Osteocyte (in vitro differentiated cells): ENCODE results near the gene PRKG1. TPM values are rescaled to one million over a fixed set of nuclear protein-coding genes. Genes with fewer than 3 reads are reported as not detected.

Source experiments
- DNase-seq: peaks from one replicate; pipeline ENCODE4 v3.0.0; 2021; ENCODE audit warnings: mixed read lengths; ENCODE audit not compliant: unreplicated experiment; ENCODE audit errors: extremely low spot score
- H3K27ac Mint-ChIP-seq: one replicate; pipeline ENCODE4 v1.8.0; 2021; ENCODE audit warnings: mild to moderate bottlenecking, mixed read lengths; ENCODE audit not compliant: unreplicated experiment
- H3K27me3 Mint-ChIP-seq: one replicate; pipeline ENCODE4 v1.8.0; 2021; ENCODE audit warnings: mixed read lengths; ENCODE audit not compliant: unreplicated experiment
- H3K36me3 Mint-ChIP-seq: one replicate; pipeline ENCODE4 v1.8.0; 2021; ENCODE audit warnings: mixed read lengths; ENCODE audit not compliant: unreplicated experiment
- H3K4me1 Mint-ChIP-seq: one replicate; pipeline ENCODE4 v1.8.0; 2021; ENCODE audit warnings: mixed read lengths; ENCODE audit not compliant: unreplicated experiment
- H3K4me3 Mint-ChIP-seq: one replicate; pipeline ENCODE4 v1.8.0; 2021; ENCODE audit warnings: mild to moderate bottlenecking, moderate library complexity, mixed read lengths; ENCODE audit not compliant: unreplicated experiment
- H3K9me3 Mint-ChIP-seq: one replicate; pipeline ENCODE4 v1.8.0; 2021; ENCODE audit warnings: mixed read lengths; ENCODE audit not compliant: unreplicated experiment
- total RNA-seq: library from RNA; stranded (reverse); gene quantifications from 2 replicates; pipeline ENCODE4 v1.2.1, GENCODE V29; 2021
- TF ChIP-seq, protein P1 (sequence below): fragments of 200-600 bp; sonication (generic); IDR thresholded peaks from 2 replicates; pipeline ENCODE4 v1.5.0; 2021; ENCODE audit warnings: antibody characterized with exemption, mild to moderate bottlenecking, moderate library complexity

PRKG1 gene
- total RNA-seq, 1 donor from 2014 or later: 10.8 TPM

DNA sequence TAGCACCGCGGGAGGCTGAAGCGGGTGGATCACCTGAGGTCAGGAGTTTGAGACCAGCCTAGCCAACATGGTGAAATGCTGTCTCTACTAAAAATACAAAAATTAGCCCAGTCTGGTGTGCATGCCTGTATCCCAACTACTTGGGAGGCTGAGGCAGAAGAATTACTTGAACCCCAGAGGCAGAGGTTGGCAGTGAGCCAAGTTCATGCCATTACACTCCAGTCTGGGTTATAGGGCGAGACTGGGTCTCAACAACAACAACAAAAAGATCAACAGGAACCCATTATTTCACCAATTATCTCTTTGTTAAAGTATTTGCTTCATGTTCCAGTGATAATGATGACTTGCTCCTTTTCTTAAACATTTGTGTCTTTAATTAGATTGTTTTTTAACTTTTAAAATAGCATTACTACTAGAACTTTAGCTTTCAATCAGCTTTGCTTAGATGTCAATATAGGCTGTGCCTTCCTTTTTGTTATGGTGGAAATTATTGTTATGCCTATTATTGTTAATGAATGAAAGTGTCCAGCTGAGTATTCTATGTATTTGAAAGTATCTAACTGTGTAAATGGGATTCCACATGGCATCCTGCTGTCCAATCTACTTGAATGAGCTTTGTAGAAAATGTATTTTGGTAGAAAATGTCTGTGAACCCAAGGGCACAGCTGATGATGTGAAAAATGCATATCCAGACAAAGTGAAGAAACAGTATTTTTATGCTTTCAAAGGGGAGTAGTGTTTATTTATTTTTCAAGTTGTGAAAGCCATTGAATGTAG lies 686.8 kb downstream of the PRKG1 start:
- Mint-ChIP-seq H3K36me3 (no peaks in the 10 kb centered on the region), H3K27me3 (no peaks in the 10 kb centered on the region), H3K4me1 (no peaks in the 10 kb centered on the region), H3K27ac (no peak overlapping the region), H3K4me3 (no peak overlapping the region), H3K9me3 (no peaks in the 10 kb centered on the region)
- DNase-seq: no peak
- TF ChIP-seq, protein P1, sequence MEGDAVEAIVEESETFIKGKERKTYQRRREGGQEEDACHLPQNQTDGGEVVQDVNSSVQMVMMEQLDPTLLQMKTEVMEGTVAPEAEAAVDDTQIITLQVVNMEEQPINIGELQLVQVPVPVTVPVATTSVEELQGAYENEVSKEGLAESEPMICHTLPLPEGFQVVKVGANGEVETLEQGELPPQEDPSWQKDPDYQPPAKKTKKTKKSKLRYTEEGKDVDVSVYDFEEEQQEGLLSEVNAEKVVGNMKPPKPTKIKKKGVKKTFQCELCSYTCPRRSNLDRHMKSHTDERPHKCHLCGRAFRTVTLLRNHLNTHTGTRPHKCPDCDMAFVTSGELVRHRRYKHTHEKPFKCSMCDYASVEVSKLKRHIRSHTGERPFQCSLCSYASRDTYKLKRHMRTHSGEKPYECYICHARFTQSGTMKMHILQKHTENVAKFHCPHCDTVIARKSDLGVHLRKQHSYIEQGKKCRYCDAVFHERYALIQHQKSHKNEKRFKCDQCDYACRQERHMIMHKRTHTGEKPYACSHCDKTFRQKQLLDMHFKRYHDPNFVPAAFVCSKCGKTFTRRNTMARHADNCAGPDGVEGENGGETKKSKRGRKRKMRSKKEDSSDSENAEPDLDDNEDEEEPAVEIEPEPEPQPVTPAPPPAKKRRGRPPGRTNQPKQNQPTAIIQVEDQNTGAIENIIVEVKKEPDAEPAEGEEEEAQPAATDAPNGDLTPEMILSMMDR: no peak

DNA sequence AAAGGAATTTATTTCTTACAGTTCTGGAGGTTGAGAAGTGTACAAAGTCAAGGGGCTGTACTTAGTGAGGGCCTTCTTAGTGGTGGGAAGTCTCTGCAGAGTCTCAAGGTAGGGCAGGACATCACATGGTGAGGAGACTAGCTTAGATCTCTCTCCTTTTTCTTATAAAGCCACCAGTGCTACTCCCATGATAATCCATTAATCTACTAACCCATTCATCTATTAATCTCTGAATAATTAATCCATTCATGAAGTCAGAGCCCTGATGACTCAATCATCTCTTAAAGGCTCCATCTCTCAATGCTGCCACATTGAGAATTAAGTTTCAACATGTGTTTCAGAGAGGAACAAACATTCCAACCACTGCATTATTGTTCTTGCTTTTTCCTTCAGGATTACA lies 689.5 kb downstream of the PRKG1 start:
- no peaks in the 10 kb centered on the region for H3K4me1 Mint-ChIP-seq
- H3K36me3 Mint-ChIP-seq: no peaks in the 10 kb centered on the region
- TF ChIP-seq, protein P1: no peak
- no peak for DNase-seq
- H3K27me3 Mint-ChIP-seq: no peaks in the 10 kb centered on the region
- H3K9me3 Mint-ChIP-seq: peaks cover 8% of the 10 kb centered on the region
- H3K27ac Mint-ChIP-seq: no peak overlapping the region
- H3K4me3 Mint-ChIP-seq: no peak overlapping the region

DNA sequence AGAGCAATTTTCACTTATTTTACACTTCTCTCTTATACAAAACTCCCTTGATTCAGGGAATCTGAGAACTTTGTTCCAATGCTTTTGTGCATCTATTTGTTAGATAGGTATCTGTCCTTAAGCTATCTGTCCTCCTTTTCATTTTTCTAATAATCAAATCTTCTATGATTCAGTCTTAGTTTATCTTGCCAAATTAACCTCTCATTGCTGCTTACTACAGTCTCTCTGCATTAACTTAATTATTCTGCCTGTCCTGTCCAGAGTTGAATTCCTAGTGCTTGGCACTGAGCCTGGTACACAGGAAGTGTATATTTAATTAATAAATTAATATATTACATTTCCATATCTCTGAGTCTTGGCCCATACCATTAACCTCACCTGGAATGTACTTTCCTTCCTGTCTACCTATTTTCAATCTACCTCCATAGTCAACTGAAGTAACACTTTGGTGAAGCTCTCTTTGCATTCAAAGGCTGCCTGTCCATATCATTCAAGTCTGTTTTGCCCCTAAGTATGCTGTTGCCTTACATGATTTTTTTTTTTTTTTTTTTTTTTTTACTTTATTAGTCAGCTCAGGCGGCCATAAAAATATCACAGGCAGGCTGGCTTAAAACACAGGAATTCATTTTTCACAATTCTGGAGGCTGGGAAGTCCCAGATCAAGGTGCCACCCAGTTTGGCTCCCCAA lies 691.1 kb downstream of the PRKG1 start:
- Mint-ChIP-seq H3K4me3 (no peak overlapping the region), H3K4me1 (peaks cover 3% of the 10 kb centered on the region), H3K27ac (no peak overlapping the region), H3K27me3 (no peaks in the 10 kb centered on the region), H3K36me3 (no peaks in the 10 kb centered on the region), H3K9me3 (peaks cover 8% of the 10 kb centered on the region)
- no peak for DNase-seq
- TF ChIP-seq, protein P1: no peak

DNA sequence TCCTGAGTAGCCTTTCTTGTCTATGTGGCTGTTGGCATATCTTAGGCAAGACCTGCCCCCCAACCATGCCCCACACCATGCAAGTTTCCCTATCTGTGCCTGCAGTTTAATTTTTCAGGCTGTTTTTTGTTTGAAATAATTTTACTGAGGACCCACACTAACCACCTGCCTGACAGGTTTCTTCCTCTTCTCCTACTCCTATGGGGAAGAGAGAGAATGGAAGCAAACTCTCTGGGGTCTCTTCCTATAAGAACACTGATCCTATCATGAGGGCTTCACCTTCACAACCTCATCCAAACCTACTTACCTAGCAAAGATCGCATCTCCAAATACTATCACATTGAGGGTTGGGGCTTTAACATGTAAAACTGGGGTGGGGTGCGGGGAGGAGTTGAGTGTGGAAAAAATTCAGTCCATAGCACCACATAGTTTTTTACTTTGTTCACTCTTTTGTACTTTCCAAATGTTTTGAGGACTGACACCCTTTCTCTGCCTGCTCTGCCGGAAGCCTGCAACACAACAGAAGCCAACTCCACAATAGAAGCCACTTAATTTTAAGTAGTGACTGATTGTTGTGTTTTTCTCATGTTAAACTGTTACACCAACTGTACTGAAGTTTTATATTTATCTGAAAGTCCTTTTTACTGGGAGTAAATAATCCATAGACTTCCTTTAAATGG lies 692.3 kb downstream of the PRKG1 start:
- Mint-ChIP-seq H3K4me3 (no peak overlapping the region), H3K4me1 (peaks cover 3% of the 10 kb centered on the region), H3K36me3 (no peaks in the 10 kb centered on the region), H3K27me3 (no peaks in the 10 kb centered on the region), H3K27ac (no peak overlapping the region), H3K9me3 (peaks cover 8% of the 10 kb centered on the region)
- no peak for DNase-seq
- TF ChIP-seq, protein P1: no peak
